ENCODE measurements around the gene THAP4.

- TF ChIP-seq CTCF (IDR thresholded peaks at IDR 0.05; ENCODE audit: insufficient read depth, low read length) (no peak), REST (IDR thresholded peaks at IDR 0.05; ENCODE audit: insufficient replicate concordance, low read depth) (no peak), POLR2AphosphoS5 (IDR thresholded peaks at IDR 0.05; ENCODE audit: low read depth) (no peak), SPI1 (IDR thresholded peaks at IDR 0.05; ENCODE audit: borderline replicate concordance, low read depth) (no peak)
Observed at GRCh38 chr2:241640165-241640795, 3.3 kb upstream of the THAP4 start.
